BLaER1 treated with 17β-estradiol and CSF1 and Interleukin-3, amounts not matched to agents 10 nM and 100 nM (cell line): Measurements from ENCODE around the gene TSR2.

Experiments
- H3K27ac ChIP-seq, 11 experiments: shearing (Covaris generic); formaldehyde crosslinking; 2 replicates each; pipeline ENCODE4 v1.8.1; 2022
- H3K27me3 ChIP-seq, 11 experiments: shearing (Covaris generic); formaldehyde crosslinking; 2 replicates each; pipeline ENCODE4 v1.8.1; 2022
- H3K36me3 ChIP-seq, 11 experiments: shearing (Covaris generic); formaldehyde crosslinking; 2 replicates each; pipeline ENCODE4 v1.8.1; 2022
- H3K4me1 ChIP-seq, 10 experiments: shearing (Covaris generic); formaldehyde crosslinking; 2 replicates each; pipeline ENCODE4 v1.8.1; 2022
- H3K4me2 ChIP-seq, 11 experiments: shearing (Covaris generic); formaldehyde crosslinking; 2 replicates each; pipeline ENCODE4 v1.8.1; 2022
- H3K4me3 ChIP-seq, 10 experiments: shearing (Covaris generic); formaldehyde crosslinking; 2 replicates each; pipeline ENCODE4 v1.8.1; 2022
- H3K9ac ChIP-seq, 11 experiments: shearing (Covaris generic); formaldehyde crosslinking; 2 replicates each; pipeline ENCODE4 v1.8.1; 2022
- H3K9me3 ChIP-seq, 11 experiments: shearing (Covaris generic); formaldehyde crosslinking; replicated peaks in 1 of 11; 2 replicates each; pipeline ENCODE4 v1.8.1; 2022
- H4K20me1 ChIP-seq, 11 experiments: shearing (Covaris generic); formaldehyde crosslinking; 2 replicates each; pipeline ENCODE4 v1.8.1; 2022
- Cebpa-rat ChIP-seq, 11 experiments: shearing (Covaris generic); IDR thresholded peaks; 2 replicates each; pipeline ENCODE4 v1.8.1; 2022

Gene TSR2, protein sequence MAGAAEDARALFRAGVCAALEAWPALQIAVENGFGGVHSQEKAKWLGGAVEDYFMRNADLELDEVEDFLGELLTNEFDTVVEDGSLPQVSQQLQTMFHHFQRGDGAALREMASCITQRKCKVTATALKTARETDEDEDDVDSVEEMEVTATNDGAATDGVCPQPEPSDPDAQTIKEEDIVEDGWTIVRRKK

DNA sequence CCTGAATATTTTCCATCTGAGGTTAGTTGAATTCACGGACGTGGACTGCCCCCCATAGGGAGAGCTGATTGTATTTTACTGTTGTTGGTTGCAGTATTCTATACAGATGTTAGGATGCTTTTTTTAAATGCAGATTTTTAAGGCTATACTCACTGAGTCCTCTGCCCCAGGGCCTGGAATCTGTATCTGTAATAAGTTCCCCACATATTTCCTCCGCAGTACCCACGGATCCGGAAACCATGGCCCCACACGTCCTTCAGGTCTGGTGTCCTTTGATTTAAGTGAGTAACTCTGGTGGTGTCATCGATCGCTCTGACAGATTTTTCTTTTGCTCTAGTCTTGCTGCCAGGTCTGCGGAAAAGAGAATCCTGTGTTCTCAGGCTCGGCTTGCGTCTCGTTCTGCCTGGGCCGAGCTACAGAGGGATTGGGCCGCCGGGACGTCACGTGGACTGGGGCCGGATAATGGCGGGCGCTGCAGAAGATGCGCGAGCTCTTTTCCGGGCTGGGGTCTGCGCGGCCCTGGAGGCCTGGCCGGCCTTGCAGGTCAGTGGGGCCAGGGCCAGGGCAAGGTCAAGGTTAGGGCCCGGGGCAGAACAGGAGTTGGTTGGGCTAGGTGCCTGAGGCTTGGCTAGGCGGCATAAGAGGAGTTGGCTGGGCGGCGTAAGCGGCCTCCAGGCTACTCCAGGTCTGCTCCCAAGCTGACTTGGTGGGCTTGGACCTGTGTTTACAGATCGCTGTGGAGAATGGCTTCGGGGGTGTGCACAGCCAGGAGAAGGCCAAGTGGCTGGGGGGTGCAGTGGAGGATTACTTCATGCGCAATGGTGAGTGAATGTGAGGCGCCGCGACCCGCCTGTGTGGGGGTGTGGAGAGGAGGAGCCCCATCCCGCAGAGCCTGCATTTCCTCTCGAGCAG is at the start of gene TSR2:
TSS of gene TSR2 (plus strand) at position 445 of the 912 bp plus-strand sequence. CDS start at position 463, 18 bp downstream.
- Histone ChIP-seq H3K27ac (peak within 1 kb of the TSS in 10 of 11 experiments; percentile 59 to 82 (median 75); a peak in 21 of 22 replicates), H4K20me1 (peaks cover 0 to 49% (median 32%) of the 10 kb centered on the region in 11 experiments; a peak in 19 of 22 replicates), H3K27me3 (peaks cover 31 to 87% (median 75%) of the 10 kb centered on the region in 11 experiments), H3K4me3 (peak within 1 kb of the TSS; percentile 70 to 86 (median 80)), H3K36me3 (peaks cover 11 to 29% (median 20%) of the 10 kb centered on the region in 11 experiments; a peak in 17 of 22 replicates), H3K9ac (peak within 1 kb of the TSS; percentile 73 to 85 (median 82)), H3K9me3 (no peaks in the 10 kb centered on the region), H3K4me1 (peaks cover 7 to 17% (median 12%) of the 10 kb centered on the region in 10 experiments), H3K4me2 (peak within 1 kb of the TSS; percentile 62 to 87 (median 79))
- no peak for TF ChIP-seq Cebpa-rat (IDR thresholded peaks at IDR 0.05)

DNA sequence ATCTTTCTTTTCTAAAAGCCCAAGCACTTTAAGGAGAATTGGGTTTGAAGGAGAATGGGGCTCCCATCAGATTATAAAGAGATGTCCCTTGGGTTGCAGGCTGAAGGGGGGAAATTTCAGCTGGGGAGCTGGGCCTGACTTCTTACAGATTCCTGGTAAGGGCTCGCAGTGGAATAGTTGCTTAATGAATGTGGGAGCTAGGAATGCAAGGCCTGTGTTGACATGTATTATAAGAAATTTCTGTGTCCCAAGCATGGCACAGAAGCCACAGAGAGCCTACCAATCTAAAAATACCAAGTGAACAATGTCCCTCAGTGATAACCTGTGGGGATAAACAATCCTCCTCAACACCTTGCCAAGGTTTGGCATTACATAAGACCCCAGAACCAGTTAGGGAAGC is 43.1 kb upstream of the TSR2 start:
- Histone ChIP-seq H3K4me3 (no peak overlapping the region), H3K9ac (no peak overlapping the region), H3K27ac (no peak overlapping the region), H3K9me3 (no peaks in the 10 kb centered on the region), H4K20me1 (no peaks in the 10 kb centered on the region), H3K36me3 (no peaks in the 10 kb centered on the region), H3K27me3 (peaks cover 0 to 23% (median 6%) of the 10 kb centered on the region in 11 experiments; a peak in 17 of 22 replicates), H3K4me1 (no peaks in the 10 kb centered on the region), H3K4me2 (no peak overlapping the region)
- TF ChIP-seq Cebpa-rat (IDR thresholded peaks at IDR 0.05), result no peak

DNA sequence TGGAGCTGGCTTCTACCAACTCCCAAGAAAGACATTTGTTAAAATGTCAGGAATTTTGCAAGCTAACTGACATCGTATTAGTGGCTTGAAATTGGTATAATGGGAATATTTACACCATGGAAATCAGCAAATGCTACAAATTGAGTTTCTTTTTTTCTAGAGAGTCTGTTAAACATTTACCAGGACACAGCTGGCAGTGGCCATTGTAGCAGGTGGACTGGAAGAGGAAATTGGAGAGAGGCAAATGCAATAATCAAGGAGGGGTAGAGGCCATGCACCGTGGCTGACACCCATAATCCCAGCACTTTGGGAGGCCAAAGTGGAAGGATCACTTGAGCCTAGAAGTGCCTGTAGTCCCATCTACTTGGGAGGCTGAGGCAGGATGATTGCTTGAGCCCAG is 32.9 kb upstream of the TSR2 start:
- Histone ChIP-seq H4K20me1 (peaks cover 0 to 30% (median 0%) of the 10 kb centered on the region in 11 experiments; a peak in 6 of 22 replicates), H3K4me1 (peaks cover 0 to 25% (median 14%) of the 10 kb centered on the region in 10 experiments; a peak in 14 of 20 replicates), H3K27me3 (peaks cover 65 to 98% (median 90%) of the 10 kb centered on the region in 11 experiments), H3K4me2 (no peak overlapping the region), H3K4me3 (no peak overlapping the region), H3K9ac (no peak overlapping the region), H3K9me3 (no peaks in the 10 kb centered on the region), H3K27ac (no peak overlapping the region), H3K36me3 (no peaks in the 10 kb centered on the region)
- no peak for TF ChIP-seq Cebpa-rat (IDR thresholded peaks at IDR 0.05)

DNA sequence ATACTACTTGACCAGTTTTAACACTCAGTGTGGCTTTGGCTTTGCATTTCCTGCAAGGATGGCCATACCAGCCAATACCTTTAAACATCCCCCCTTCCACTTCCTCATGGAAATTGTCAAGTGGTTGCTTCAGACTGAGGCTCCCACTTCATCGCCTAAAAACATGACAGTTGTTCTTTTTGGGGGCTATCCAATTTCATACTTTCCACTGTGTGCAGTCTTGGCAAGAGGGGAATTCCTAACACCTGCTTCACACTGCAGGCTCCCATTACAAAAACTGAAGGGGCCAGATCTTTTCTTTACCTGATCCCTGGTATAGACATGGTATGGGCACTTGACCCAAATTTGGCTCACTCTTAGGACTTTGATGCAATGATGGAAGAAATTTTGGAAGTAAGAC is 28.5 kb upstream of the TSR2 start:
- Histone ChIP-seq H4K20me1 (peaks cover 0 to 48% (median 3%) of the 10 kb centered on the region in 11 experiments; a peak in 9 of 22 replicates), H3K27me3 (peaks cover 74 to 100% (median 95%) of the 10 kb centered on the region in 11 experiments), H3K4me2 (no peak overlapping the region), H3K4me1 (peaks cover 0 to 54% (median 38%) of the 10 kb centered on the region in 10 experiments; a peak in 16 of 20 replicates), H3K9ac (no peak overlapping the region), H3K4me3 (no peak overlapping the region), H3K9me3 (peaks cover 0 to 6% (median 0%) of the 10 kb centered on the region in 11 experiments; a peak in 10 of 22 replicates), H3K36me3 (no peaks in the 10 kb centered on the region), H3K27ac (no peak overlapping the region)
- TF ChIP-seq Cebpa-rat (IDR thresholded peaks at IDR 0.05), result no peak

DNA sequence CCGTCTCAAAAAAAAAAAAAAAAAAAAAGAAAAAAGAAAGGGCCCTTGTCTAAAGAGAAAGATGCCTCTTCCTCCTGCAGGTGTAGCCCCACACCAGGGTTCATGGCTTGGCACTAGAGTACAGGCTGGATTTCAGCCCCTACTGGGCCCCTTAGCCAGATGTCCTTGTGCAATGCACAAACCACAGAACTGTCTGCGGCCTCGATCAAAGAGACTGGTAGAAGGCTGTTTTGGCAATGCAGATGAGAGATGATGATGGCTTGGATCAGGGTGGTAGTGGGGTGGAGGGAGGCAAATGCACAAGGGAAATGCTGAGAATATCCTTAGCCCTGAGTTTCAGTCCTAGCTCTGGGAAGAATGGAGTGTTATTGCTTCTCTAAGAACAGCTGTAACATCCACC is 26.5 kb upstream of the TSR2 start:
- Histone ChIP-seq H3K36me3 (no peaks in the 10 kb centered on the region), H3K4me1 (peaks cover 0 to 48% (median 34%) of the 10 kb centered on the region in 10 experiments; a peak in 16 of 20 replicates), H3K4me2 (peak overlapping the region in 8 of 11 experiments; percentile 33 to 67 (median 56); a peak in 15 of 22 replicates), H3K27ac (peak overlapping the region in 4 of 11 experiments; percentile 57 to 69 (median 64); a peak in 8 of 22 replicates), H4K20me1 (peaks cover 0 to 40% (median 3%) of the 10 kb centered on the region in 11 experiments; a peak in 9 of 22 replicates), H3K4me3 (no peak overlapping the region), H3K9ac (peak overlapping the region in 2 of 11 experiments; percentile 15 to 47; a peak in 1 of 22 replicates), H3K27me3 (peaks cover 79 to 100% (median 96%) of the 10 kb centered on the region in 11 experiments), H3K9me3 (peaks cover 0 to 16% (median 0%) of the 10 kb centered on the region in 11 experiments; a peak in 10 of 22 replicates)
- TF ChIP-seq Cebpa-rat (IDR thresholded peaks at IDR 0.05), result peak in 5 of 11 experiments; percentile 57 to 75 (median 64); a peak in 10 of 22 replicates

DNA sequence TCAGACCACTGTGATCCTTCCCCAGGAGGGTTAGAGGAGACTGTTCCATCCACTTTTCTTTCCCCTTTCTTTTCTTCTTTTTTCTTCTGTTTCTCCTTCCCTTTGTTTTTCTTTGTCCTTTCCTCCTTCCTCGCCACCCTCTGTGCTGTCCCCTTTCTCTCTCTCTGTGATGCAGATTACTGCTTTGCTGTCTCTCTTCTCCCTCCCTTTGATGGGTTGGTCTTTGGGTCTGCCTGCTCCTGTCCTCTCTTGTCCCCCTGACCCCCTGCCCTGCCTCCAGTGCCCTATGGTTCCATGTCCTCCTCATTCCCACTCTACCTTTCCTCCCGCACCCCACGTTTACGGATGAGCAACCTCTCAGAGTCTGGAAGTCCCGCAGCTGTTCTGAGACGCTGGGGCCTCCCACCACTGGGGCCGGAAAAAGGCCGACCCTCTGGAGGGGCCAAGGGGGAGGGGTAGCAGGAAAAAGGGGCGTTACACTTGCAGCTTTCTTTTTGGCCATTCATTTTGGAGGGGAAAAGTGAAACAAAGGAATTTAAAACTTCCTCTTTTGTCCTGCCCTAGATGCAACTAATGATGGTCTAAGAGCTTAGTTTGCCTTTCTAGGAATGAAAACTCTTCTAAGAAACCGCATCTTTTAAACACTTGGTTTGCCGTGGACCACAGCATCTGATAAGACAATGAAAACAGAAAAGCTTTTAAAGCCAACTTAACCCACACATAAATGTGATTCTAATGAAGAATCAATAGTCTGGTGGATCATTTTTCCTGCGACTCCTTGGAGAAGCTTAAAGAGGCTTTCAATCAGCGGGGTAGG is 24.5 kb upstream of the TSR2 start:
- Histone ChIP-seq H3K9ac (no peak overlapping the region), H3K4me2 (peak overlapping the region; percentile 35 to 72 (median 55))

DNA sequence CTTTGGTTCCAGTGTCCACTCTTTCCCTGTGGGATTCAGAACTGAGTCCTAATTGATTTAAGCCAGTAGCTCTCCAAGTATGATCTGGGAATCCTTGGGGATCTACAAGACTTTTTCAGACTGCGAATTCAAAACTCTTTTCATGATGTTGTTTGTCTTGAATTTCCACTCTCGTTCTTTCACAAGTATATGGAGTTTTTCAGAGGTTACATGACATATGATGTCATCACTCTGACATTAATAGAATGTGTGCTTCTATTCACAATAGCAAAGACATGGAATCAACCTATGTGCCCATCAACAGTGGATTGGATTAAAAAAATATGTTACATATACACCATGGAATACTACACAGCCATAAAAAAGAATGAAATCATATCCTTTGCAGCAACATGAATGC is 23.2 kb upstream of the TSR2 start:
- H4K20me1 ChIP-seq, result peaks cover 0 to 34% (median 5%) of the 10 kb centered on the region in 11 experiments; a peak in 9 of 22 replicates
- peak overlapping the region in 5 of 11 experiments; percentile 47 to 67 (median 55); a peak in 7 of 22 replicates for H3K4me2 ChIP-seq
- no peak overlapping the region for H3K4me3 ChIP-seq
- peaks cover 0 to 16% (median 0%) of the 10 kb centered on the region in 11 experiments; a peak in 10 of 22 replicates for H3K9me3 ChIP-seq
- TF ChIP-seq Cebpa-rat (IDR thresholded peaks at IDR 0.05), result no peak
- H3K36me3 ChIP-seq, result no peaks in the 10 kb centered on the region
- H3K27me3 ChIP-seq, result peaks cover 86 to 100% (median 98%) of the 10 kb centered on the region in 11 experiments
- H3K9ac ChIP-seq, result no peak overlapping the region
- H3K27ac ChIP-seq, result no peak overlapping the region
- peaks cover 0 to 38% (median 28%) of the 10 kb centered on the region in 10 experiments; a peak in 16 of 20 replicates for H3K4me1 ChIP-seq

More for the DNA sequence above, 24.5 kb upstream of the TSR2 start:
- peaks cover 0 to 38% (median 29%) of the 10 kb centered on the region in 10 experiments; a peak in 16 of 20 replicates for H3K4me1 ChIP-seq
- peak overlapping the region in 1 of 10 experiments; percentile 14; a peak in 1 of 20 replicates for H3K4me3 ChIP-seq
- TF ChIP-seq Cebpa-rat (IDR thresholded peaks at IDR 0.05), result no peak
- no peaks in the 10 kb centered on the region for H3K36me3 ChIP-seq
- peaks cover 0 to 16% (median 0%) of the 10 kb centered on the region in 11 experiments; a peak in 10 of 22 replicates for H3K9me3 ChIP-seq
- peak overlapping the region in 3 of 11 experiments; percentile 11 to 48 (median 29); a peak in 4 of 22 replicates for H3K27ac ChIP-seq
- peaks cover 0 to 37% (median 5%) of the 10 kb centered on the region in 11 experiments; a peak in 9 of 22 replicates for H4K20me1 ChIP-seq
- H3K27me3 ChIP-seq, result peaks cover 86 to 100% (median 98%) of the 10 kb centered on the region in 11 experiments
